Adrenal gland (tissue), 12 donors: ENCODE measurements around the gene XCL1. TPM values are rescaled to one million over a fixed set of nuclear protein-coding genes. Genes with fewer than 3 reads are reported as not detected.
"Not testable (repeated sequence)": the region's sequence is repeated elsewhere in the genome, so short reads cannot be mapped to it uniquely, and the experiment has no call there.

Experiments
- DNase-seq, 7 donors: peaks; one replicate each; pipeline ENCODE4 v3.0.0-alpha.2; 2019 to 2020
- H3K27ac ChIP-seq, 5 donors: fragments of 200-600 bp; sonication (generic) in 4 of 5; 1 replicate in 3 of 5; 2 replicates in 2 of 5; pipeline versions ENCODE4 v1.5.1 to v1.8.0; 2016 to 2020; ENCODE audit warnings: mild to moderate bottlenecking in 1 of 5
- H3K27me3 ChIP-seq: fragments of 200-600 bp; 2 replicates; pipeline ENCODE4 v1.8.0; 2021
- H3K36me3 ChIP-seq, 2 donors: fragments of 200-600 bp; replicated peaks in 1 of 2; 1 replicate in 1 of 2; 2 replicates in 1 of 2; pipeline versions ENCODE4 v1.5.1 to v1.8.0; 2018 to 2022
- H3K4me1 ChIP-seq, 2 donors: fragments of 200-600 bp; replicated peaks in 1 of 2; 1 replicate in 1 of 2; 2 replicates in 1 of 2; pipeline versions ENCODE4 v1.5.1 to v1.8.0; 2018 to 2021
- H3K4me3 ChIP-seq, 4 donors: fragments of 200-600 bp; sonication (generic) in 3 of 4; one replicate each; pipeline ENCODE4 v1.5.1; 2016 to 2018
- H3K9me3 ChIP-seq, 3 donors: fragments of 200-600 bp; sonication (generic) in 1 of 3; replicated peaks in 1 of 3; 1 replicate in 2 of 3; 2 replicates in 1 of 3; pipeline versions ENCODE4 v1.5.1 to v1.8.0; 2016 to 2021
- POLR2A ChIP-seq, 2 donors: fragments of 450-650 bp; IDR thresholded peaks; one replicate each; pipeline ENCODE4 v1.6.1; 2017; ENCODE audit warnings: antibody characterized with exemption in 2 of 2, mild to moderate bottlenecking in 2 of 2, moderate library complexity in 1 of 2
- WGBS, 4 donors: extraction: QIAGEN DNeasy Blood & Tissue Kit in 2 of 4; methylation state at CpG; one replicate each; pipeline versions ENCODE4 v1.1.5 to v1.1.7; 2013 to 2017; 5-methylcytosine and 5-hydroxymethylcytosine counted together
- intact Hi-C, 2 donors: fragments of 100-400 bp; cut with DNase I; formaldehyde crosslinking; loops; one replicate each; pipeline versions ENCODE4 v1.14.1 to v1.15.0; 2022 to 2023
- polyA plus RNA-seq, 3 donors: library from polyadenylated mRNA; stranded (reverse); fragments of 200-250 nt in 2 of 3; fragments of 350-450 nt in 1 of 3; fragmentation: Illumina TruSeq in 1 of 3; extraction: RNeasy Lipid Tissue Mini Kit (QIAGEN cat#74804) in 1 of 3; gene quantifications; one replicate each; pipeline ENCODE4 v1.2.3, GENCODE V29; 2013 to 2014
- total RNA-seq, 9 donors: library from RNA; depleted of rRNA in 4 of 9; stranded (reverse); fragments of >200 nt in 4 of 9; fragments of 120-200 nt in 1 of 9; fragmentation: NEBNext Ultra II Directional in 1 of 9; extraction: Animal tissue kit (Norgen Biotek cat#: 25700) in 1 of 9; gene quantifications; one replicate each; pipeline versions ENCODE4 v1.1.0 to v1.2.4, GENCODE V29; 2013 to 2023
- TF ChIP-seq, protein P1 (sequence below), 6 experiments: fragments of 450-650 bp in 4 of 6; fragments of 200-600 bp in 2 of 6; sonication (generic) in 1 of 6; IDR thresholded peaks; 1 replicate in 5 of 6; 2 replicates in 1 of 6; pipeline versions ENCODE4 v1.5.1 to v1.8.0; 2016 to 2021; ENCODE audit warnings: antibody characterized with exemption in 6 of 6, mild to moderate bottlenecking in 2 of 6, moderate library complexity in 1 of 6
- donor health status: healthy with polysubstance abuse.
- donor health status: Bipolar disorder and iron deficiency.
- donor health status: DM: yes; HTN: yes; CAD: no.
- donor health status: DM: no; HTN: no; CAD: no.
- donor health status: DM: no; HTN: no; CAD: no.
- donor health status: DM: yes; HTN: yes; CAD: no.

XCL1 gene
- total and polyA plus RNA-seq, 12 donors: 0.11 to 0.43 (median 0.24) TPM; not detected in 7

GRCh38 chr1:168574234-168574633 lies 2.2 kb upstream of the XCL1 start:
- WGBS, 4 donors: 1 to 7% (median 1%) methylated on average over 3 to 4 of the region's 4 CpGs
- H3K9me3 ChIP-seq, H3K4me1 ChIP-seq, H3K27ac ChIP-seq, H3K27me3 ChIP-seq, H3K36me3 ChIP-seq, H3K4me3 ChIP-seq: not testable (repeated sequence)
- intact Hi-C loops: loop anchor here in 1 of 2 donors (5.0 kb wide), 1 partner anchor 137 kb away; no protein-coding TSS in a partner anchor
- peak in 6 of 7 donors; percentile 28 to 63 (median 34) for DNase-seq
- TF ChIP-seq, protein P1, sequence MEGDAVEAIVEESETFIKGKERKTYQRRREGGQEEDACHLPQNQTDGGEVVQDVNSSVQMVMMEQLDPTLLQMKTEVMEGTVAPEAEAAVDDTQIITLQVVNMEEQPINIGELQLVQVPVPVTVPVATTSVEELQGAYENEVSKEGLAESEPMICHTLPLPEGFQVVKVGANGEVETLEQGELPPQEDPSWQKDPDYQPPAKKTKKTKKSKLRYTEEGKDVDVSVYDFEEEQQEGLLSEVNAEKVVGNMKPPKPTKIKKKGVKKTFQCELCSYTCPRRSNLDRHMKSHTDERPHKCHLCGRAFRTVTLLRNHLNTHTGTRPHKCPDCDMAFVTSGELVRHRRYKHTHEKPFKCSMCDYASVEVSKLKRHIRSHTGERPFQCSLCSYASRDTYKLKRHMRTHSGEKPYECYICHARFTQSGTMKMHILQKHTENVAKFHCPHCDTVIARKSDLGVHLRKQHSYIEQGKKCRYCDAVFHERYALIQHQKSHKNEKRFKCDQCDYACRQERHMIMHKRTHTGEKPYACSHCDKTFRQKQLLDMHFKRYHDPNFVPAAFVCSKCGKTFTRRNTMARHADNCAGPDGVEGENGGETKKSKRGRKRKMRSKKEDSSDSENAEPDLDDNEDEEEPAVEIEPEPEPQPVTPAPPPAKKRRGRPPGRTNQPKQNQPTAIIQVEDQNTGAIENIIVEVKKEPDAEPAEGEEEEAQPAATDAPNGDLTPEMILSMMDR (IDR thresholded peaks at IDR 0.05): peak; percentile 43 to 71 (median 58)

GRCh38 chr1:168578531-168579185 lies 2.3 kb downstream of the XCL1 start:
- H3K27ac ChIP-seq, DNase-seq, H3K36me3 ChIP-seq, H3K4me3 ChIP-seq, H3K4me1 ChIP-seq, H3K9me3 ChIP-seq, H3K27me3 ChIP-seq, intact Hi-C loops: not testable (repeated sequence)
- WGBS, 4 donors: 65 to 73% (median 68%) methylated on average over 2 of the region's 2 CpGs

- H3K27ac ChIP-seq, H3K27me3 ChIP-seq, H3K36me3 ChIP-seq, H3K4me3 ChIP-seq, DNase-seq, H3K9me3 ChIP-seq, H3K4me1 ChIP-seq, intact Hi-C loops: not testable (repeated sequence)
- 85 to 93% (median 91%) methylated on average over 2 of the region's 2 CpGs for WGBS, 4 donors
Measured at GRCh38 chr1:168580290-168580689, 3.9 kb downstream of the XCL1 start.

DNA sequence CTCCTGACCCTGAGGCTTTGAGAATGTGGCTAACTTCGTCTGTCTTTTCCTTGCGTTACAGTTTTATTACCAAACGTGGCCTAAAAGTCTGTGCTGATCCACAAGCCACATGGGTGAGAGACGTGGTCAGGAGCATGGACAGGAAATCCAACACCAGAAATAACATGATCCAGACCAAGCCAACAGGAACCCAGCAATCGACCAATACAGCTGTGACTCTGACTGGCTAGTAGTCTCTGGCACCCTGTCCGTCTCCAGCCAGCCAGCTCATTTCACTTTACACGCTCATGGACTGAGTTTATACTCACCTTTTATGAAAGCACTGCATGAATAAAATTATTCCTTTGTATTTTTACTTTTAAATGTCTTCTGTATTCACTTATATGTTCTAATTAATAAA lies 4.6 kb downstream of the XCL1 start:
- H3K9me3 ChIP-seq, DNase-seq, H3K4me1 ChIP-seq, H3K36me3 ChIP-seq, H3K27me3 ChIP-seq, intact Hi-C loops, H3K27ac ChIP-seq, H3K4me3 ChIP-seq: not testable (repeated sequence)
- WGBS, 4 donors: 73 to 81% (median 75%) methylated on average over 7 of the region's 7 CpGs

DNA sequence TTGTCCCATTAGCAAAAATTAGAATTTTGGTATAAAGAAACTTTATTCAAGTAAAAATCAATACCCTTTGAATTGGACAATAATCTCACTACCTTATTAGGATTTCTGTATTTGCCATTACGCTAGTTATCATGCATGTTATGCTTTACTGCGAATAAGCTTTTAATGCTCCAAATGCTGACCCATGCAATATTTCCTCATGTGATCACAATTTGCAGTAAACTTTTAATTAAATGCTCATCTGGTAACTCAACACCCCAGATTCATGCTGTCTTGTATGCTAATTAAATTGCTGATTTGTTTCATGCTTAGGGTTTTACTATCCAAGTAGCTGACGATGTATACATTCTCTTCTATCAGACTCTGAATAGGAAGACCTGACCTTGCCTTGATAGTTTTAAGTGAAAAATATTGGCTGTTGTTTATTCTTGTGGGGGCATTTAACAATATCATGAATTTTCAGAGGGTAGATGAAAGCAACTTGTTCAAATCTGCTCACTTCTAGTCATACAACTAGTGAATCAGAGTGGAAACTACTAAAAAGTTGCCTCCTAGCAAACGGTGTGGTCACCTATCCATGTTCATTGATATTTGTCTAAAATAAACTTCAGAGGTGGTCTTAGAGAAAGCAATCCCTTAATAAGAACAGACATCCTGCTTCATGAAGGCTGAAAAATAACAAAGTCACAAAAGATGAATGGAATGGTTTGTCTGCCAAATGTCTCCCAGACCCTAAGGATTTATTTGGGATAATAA lies 5.6 kb downstream of the XCL1 start:
- TF ChIP-seq POLR2A (IDR thresholded peaks at IDR 0.05): no peak
- TF ChIP-seq, protein P1 (IDR thresholded peaks at IDR 0.05): no peak
- H3K27ac ChIP-seq: no peak overlapping the region
- intact Hi-C loops: no loop called here
- no peaks in the 10 kb centered on the region for H3K9me3 ChIP-seq
- no peaks in the 10 kb centered on the region for H3K4me1 ChIP-seq
- no peaks in the 10 kb centered on the region for H3K27me3 ChIP-seq
- H3K4me3 ChIP-seq: no peak overlapping the region
- no peak for DNase-seq
- H3K36me3 ChIP-seq: no peaks in the 10 kb centered on the region
- 74 to 79% (median 78%) methylated on average over 4 of the region's 4 CpGs for WGBS, 4 donors
